Muscle of back (tissue), 11 donors: Measurements from ENCODE around the gene CDH4. TPM values are rescaled to one million over a fixed set of nuclear protein-coding genes. Genes with fewer than 3 reads are reported as not detected.

Source experiments
- DNase-seq, 3 donors: peaks; one replicate each; pipeline versions ENCODE4 v3.0.0 to v3.0.0-alpha.2; 2013
- polyA plus RNA-seq, 10 donors: library from polyadenylated mRNA; unstranded; fragments of 120-200 nt; gene quantifications; one replicate each; pipeline ENCODE4 v1.2.1, GENCODE V29; 2013; ENCODE audit not compliant: insufficient read length in 10 of 10

Gene CDH4
- polyA plus RNA-seq, 10 donors: 0.74 to 2.0 (median 1.1) TPM

DNA sequence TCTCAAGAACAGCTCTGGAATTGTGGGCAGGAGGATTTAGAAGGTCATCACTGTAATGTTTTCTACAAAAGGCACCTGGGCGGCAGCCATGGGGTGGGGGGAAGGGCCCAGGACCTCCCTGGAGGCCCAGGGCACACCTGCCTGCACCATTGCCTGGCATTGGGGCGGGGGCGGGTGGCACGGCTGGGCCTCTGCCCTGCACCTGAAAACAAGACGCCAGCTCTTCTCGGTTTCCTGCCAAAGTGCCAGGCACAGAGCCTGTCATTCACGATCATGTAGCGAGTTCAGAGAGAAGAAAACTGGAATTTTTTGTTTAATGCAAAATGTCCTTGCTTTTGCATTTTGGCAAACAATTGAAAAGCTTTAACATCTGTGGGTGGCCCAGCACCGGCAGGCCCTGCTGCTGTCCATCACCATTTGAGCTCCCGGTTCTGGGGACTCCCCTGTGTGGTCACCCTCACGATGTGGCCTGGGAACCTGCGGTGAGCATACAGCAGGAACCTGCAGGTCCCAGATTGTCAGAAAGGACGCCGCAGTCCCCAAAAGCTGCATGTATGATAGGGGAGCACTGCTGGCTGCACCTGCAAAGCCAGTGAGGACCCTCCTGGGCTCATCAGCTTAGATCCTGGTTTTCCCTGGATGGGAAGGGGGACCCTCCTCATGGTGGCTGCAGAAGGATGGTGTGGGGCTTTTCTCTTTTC, 262.9 kb downstream of the CDH4 start:
- DNase-seq: no peak

DNA sequence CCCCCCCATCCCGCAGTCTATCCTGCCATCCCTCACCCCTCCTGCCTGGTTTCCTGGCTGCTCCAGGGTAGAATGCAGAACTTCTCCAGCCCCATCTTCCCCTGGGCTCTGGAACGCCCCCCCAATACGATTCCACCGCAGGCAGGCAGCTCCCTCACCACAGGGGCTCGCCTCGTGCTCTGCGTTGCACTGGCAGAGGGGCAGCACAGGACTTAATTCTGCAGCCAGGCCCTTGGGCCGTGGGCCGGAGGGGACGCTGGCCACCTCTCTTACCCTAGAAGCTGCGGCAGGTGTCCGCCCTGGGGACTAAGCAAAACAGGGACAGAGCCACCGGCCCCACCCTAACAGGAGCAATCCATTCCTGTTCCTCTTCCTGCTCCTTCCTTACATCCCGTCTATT, 263.9 kb downstream of the CDH4 start:
- DNase-seq: no peak

DNA sequence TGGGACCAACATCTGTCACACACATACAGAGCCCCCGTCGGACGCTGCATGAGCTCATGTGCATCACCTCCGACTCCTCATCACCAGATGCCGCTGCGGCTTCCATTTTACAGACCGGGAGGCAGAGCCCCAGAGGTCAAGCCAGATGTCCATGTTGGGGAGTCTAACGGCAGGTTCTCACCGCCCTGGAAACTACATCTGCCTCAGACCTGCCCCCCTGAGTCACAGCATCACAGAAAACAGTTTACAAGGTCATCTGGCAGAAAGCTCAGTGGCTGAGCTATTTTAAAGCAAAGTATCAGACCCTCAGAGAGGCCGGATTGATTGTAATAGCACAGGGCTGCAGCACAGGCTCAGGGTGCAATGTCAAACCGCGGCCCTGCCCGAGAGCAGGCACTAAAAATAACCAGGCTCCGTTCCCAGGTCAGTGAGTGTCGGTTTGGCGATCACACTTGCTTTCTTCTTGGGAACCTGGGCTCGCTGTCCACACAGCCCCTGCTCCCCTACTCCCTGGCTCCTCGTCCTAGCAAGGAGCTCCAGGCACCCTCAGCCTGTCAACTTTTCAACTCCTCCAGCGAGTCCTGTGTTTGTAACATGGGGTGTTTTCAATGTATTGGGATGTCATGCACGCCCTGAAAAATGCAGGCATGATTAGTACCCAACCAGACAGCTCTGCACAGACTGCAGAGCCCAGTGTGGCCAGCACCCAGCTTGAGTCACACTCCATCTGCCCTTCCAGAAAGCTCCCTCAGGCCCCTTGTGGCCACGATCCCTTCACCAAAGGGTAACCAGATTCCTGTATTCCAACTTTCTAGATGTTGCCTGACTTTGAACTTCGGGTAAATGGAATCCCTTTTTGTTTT, 264.5 kb downstream of the CDH4 start:
- no peak for DNase-seq

DNA sequence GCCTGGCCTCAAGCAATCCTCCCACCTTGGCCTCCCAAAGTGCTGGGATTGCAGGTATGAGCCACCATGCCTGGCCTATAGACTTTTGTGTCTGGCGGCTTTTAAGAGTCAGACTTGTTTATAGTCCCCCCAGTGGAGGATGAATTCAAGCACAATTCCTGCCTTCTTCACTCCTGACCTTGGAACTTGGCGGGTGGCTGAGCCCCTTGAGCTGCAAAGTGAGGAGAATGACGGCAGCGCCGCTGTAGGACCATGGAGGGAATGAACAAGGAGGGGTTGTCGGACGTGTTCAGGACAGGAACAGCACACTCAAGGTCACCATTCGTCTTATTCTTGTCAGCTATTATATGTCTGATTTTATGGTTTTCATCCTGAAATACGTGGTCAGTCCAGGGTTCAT, 265.4 kb downstream of the CDH4 start:
- DNase-seq: no peak

GRCh38 chr20:61518424-61518951, 266.4 kb downstream of the CDH4 start:
- DNase-seq: no peak

GRCh38 chr20:61519488-61519887, 267.4 kb downstream of the CDH4 start:
- no peak for DNase-seq

DNA sequence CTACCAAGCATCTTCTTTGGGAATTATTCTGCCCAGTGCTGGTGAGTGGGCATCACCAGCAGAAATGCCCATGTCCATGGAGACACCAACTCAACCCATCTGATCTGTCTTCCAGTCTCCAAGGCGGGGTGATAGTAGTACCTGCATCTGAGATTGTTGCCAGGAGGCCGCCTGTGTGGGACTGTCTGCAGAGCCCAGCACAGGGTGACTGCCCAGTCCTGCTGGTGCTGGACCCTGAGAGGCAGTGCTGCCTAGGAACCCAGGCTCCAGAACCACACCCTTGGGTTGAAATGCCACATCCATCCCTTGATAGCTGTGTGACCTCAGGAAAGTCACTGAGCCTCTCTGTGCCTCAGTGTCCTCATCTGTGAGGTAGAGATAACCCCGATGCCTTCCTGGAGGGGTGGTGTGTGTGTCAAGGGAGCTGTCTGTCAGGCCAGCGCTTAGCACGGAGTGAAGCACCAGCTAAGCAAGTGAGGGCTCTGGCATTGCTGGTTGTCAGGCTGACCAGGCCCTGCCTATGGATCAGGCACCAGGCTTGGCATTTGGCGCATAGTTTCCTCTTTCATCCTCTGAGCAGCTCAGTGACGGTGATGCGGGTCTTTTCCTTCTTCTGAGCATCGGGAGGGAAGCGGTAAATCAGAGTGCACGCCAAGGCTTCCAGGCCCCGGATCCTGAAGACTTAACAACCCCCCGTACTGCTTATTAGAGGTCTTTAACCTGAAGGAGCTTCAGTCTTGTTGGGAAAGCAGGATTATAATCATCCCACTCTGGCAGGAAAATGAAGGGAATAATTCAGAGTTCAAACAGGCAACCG, 268.2 kb downstream of the CDH4 start:
- peak in 1 of 3 donors; percentile 6 for DNase-seq

GRCh38 chr20:61520893-61521460, 268.9 kb downstream of the CDH4 start:
- peak; percentile 48 to 80 (median 59) for DNase-seq

DNA sequence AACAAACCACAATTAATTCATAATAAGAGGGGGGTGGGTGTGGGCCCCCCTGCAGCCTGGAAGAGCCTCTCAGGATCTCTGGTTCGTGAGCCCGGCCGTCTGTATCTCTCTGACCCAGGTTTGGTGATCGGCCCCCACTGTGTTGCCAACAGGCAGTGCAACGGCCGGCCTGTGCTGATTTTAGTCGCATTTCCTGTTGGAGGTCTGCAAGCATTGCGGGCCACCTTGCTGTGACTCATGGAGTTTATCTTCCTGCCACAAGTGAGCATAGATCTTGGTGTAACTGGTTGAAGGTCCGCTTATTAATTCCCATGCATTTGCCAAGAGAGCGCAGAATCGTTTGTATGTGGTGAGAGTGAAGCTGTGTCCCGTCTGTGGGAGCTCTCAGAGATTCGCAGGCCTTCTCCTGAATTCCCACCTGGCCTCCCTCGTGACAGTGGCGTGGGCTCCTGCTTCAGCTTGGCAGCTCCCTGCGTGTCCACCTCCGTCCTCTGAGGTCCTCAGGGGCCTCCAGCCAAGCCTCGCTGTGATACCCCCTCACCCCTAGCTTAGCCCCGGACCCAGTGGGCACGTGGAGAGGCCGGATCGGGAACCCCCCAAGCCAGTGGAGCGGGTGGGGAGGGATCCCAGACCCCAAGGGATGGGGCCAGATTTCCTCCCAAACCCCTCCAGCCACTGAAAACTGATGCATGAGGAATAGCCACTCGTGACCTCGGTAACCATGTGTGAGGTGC, 269.8 kb downstream of the CDH4 start:
- no peak for DNase-seq

GRCh38 chr20:61522498-61523090, 270.5 kb downstream of the CDH4 start:
- DNase-seq: no peak

- no peak for DNase-seq
These were observed 271.1 kb downstream of the CDH4 start for GRCh38 chr20:61523145-61523544.

DNA sequence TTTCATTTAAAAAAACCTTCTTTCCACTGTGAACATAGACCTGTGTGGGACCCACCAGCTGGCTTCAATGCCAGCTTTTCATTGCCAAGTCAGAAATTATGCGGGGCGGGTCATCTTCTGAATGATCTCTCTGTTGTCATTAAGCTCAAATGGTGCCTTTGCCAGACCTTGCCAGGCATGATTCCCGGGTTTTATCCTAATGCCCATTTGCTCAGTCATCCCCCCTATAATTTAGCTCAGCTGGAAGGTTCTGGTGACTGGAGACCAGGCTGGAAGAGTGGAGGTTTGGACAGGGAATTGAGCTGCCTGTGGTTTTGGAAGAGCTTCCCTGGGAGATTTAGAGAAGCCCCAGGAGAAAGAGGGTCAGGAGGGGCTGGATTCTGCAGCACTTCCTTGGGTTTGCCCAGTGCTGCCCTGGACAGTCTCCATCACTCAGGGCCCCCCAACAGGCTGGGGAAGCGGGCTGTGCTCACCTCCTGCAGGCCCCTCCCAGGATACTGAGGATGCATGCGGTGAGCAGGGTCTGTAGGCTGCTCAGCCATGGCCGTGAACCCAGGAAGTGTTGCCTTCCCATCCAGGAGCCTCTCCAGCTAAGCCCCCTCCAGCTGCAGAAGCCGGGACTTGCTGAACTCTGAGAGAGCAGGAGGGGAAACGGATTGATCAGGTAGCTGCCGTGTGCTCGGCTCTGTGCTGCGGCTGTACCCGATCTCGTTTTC, 273.0 kb downstream of the CDH4 start:
- DNase-seq: no peak

DNA sequence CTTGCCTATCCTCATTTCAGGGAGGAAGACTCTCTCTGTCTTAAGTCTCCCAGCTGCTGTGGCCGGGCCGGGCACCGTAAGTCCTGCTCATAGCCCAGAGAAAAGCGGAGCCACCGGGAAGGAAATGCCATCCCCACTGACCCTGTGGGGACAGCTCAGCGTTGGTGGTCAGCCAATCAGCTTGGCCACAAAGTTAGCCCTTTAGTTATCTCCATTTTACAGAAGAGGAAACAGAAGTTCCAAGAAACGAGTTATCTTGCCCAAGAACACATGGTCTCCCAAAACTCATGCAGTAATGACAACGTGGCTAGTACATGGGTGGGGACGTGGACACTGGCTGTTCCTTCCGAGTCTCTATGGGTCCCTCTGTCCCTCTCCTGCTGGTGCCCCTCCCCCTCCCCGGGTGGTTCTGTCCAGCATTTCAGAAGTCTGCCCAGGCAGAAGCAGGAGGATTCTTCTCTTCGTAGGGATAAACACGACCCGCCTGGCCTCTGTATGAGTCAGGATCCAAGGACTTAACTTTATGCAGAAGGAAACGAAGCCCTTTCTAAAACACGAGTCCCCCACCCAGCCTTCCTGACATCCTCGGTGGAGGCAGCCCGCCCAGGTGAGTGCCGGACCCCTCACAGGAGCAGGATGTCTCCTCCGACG, 273.8 kb downstream of the CDH4 start:
- DNase-seq: no peak

- no peak for DNase-seq
These were observed 274.8 kb downstream of the CDH4 start for GRCh38 chr20:61526907-61527306.

DNA sequence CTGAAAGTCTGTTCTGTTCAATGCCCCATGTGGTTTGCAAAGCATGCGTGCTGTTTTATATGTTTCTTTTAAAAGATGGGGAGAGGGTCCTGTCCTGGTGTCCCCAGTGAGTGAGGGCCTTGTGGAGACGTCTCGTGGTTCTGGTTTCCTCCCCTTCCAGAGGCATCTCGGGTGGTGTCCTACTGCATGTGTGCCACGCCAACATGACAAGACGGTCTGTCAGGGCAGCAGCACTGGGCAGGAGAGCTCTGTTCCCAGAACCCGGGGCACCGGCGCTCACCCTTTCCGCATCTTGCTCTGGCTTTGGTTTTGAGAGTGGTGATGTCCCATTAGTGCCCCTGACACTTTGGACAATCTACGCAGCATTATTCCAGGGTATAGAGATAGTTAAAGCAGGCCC, 275.6 kb downstream of the CDH4 start:
- DNase-seq: no peak

GRCh38 chr20:61528591-61528990, 276.5 kb downstream of the CDH4 start:
- no peak for DNase-seq

- DNase-seq: no peak
These were observed 277.3 kb downstream of the CDH4 start for GRCh38 chr20:61529354-61529753.

DNA sequence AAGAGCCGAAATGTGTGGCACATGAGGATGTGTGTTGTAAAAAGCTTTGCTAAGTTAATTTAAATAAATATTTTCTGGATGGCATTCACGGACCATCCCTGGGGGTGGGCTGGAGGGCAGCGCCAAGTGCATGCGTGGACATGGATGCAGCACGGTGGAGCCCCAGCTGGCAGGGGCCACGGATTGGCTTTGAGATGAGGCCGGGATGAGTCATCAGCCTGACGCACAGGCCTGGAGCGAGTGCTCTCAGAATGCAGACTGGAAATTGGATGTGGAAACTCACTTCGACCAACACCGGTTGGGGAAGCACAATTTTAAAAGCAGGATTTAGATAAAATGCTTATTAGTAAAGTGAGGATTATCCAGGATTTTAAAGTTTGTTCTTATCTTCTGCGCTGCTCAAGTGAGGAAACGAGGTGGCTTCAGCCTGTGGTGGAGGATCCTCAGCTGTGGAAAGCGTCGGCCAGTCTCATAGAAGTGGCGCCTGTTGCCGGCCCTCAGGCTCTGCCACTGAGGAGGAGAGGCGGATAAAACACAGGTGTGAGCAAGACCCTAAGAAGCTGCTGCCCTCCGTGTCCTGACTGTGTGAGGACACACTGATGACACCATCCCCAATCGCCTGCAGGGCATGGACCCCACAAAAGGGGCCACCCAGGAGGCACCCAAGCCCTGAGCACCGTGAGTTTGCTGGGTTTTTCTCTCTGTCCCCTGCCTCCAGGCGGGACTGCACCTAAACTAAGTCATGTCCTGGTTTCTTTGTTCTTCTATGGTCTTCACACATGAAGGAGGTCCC, 279.7 kb downstream of the CDH4 start:
- no peak for DNase-seq

- no peak for DNase-seq
These were observed 280.7 kb downstream of the CDH4 start for GRCh38 chr20:61532736-61533135.
